H1 (cell line): ENCODE measurements around the gene TTLL1. TPM values are rescaled to one million over a fixed set of nuclear protein-coding genes. Genes with fewer than 3 reads are reported as not detected.

Experiments
- HDAC6 ChIP-seq: IDR thresholded peaks from one replicate; pipeline ENCODE4 v1.7.1; 2012; ENCODE audit warnings: low read depth, mild to moderate bottlenecking, inconsistent platforms, low read length, moderate library complexity
- TBP ChIP-seq: IDR thresholded peaks from 2 replicates; pipeline ENCODE4 v1.6.1; 2011; ENCODE audit warnings: low read depth, low read length, improper control_type of control experiment
- polyA plus RNA-seq, 7 experiments: library from polyadenylated mRNA; depleted of rRNA in 3 of 7; stranded (reverse) in 5 of 7; unstranded in 2 of 7; fragments of >200 nt in 5 of 7; fragments of 200-250 nt in 2 of 7; gene quantifications; 1 replicate in 5 of 7; 2 replicates in 1 of 7; 4 replicates in 1 of 7; pipeline versions ENCODE4 v1.2.1 to v1.2.3, GENCODE V29; 2011 to 2013; ENCODE audit warnings: missing spikeins in 2 of 7, mixed read lengths in 2 of 7
- total RNA-seq: library from RNA; stranded (reverse); fragmentation: NEBNext Ultra II Directional; extraction: Animal tissue kit (Norgen Biotek cat#: 25700); gene quantifications from 2 replicates; pipeline ENCODE4 v1.2.1, GENCODE V29; 2021
- TF ChIP-seq, protein P1 (sequence below): IDR thresholded peaks from 2 replicates; pipeline ENCODE4 v1.6.1; 2012; ENCODE audit warnings: inconsistent platforms

The TTLL1 gene
- total and polyA plus RNA-seq, 2 of the 8 experiments (the other 6 are each of a cell fraction or from before 2014, with no cell fraction given): 5.0 to 13.8 TPM

DNA sequence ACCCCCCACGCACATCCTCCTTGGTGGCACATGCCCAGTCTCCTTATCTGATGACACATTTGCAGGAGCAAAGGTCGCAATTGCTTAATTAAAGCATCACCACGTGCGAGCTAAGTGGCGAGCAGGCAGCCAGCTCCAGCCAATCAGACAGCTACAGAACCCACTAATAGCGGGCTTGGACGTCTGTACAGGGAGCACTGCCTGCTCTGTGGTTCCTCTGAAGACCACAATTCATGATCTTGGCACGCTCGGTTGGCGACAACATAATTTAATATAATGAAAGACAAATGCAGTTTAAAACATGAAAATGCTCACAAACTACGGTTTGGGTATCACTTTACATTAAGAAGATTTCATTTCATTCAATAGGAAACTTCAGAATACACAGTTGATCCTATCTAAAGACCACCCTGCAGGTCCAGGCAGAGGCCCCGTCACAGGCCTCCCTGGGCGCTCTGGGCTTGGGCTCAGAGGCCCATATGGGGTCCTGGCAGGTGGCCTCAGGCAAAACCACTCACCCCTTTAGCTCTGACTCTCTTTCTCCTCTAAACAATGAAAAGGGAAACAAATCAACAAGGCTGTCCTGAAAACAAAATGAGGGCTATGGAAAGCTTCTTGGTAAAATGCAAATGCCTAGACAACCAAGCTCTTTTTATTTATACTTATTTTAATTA is 84.7 kb downstream of the TTLL1 start (continued):
- TF ChIP-seq, protein P1, sequence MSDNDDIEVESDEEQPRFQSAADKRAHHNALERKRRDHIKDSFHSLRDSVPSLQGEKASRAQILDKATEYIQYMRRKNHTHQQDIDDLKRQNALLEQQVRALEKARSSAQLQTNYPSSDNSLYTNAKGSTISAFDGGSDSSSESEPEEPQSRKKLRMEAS: no peak
- no peak for TF ChIP-seq HDAC6
- no peak for TF ChIP-seq TBP
